ENCODE results near the gene PITX2.
"Not testable (repeated sequence)": the region's sequence is repeated elsewhere in the genome, so short reads cannot be mapped to it uniquely, and the experiment has no call there.

Gene PITX2

DNA sequence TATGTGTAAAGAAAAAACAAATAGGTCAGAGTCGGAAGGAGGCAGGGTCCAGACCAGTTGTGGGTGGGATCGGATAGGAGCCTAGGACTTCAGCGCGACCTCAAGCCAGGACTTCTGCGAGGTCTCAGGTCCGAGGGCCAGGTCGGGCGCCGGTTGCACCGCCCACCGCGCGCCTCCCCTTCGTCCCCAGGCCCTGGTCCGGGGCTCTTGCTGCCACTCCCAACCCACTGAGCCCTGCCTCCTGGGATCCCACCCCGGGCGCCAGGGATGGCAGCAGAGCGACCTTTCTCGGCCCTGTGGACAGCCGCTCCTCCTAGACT is 12.3 kb downstream of the PITX2 start:
- no peak for DNase-seq

DNA sequence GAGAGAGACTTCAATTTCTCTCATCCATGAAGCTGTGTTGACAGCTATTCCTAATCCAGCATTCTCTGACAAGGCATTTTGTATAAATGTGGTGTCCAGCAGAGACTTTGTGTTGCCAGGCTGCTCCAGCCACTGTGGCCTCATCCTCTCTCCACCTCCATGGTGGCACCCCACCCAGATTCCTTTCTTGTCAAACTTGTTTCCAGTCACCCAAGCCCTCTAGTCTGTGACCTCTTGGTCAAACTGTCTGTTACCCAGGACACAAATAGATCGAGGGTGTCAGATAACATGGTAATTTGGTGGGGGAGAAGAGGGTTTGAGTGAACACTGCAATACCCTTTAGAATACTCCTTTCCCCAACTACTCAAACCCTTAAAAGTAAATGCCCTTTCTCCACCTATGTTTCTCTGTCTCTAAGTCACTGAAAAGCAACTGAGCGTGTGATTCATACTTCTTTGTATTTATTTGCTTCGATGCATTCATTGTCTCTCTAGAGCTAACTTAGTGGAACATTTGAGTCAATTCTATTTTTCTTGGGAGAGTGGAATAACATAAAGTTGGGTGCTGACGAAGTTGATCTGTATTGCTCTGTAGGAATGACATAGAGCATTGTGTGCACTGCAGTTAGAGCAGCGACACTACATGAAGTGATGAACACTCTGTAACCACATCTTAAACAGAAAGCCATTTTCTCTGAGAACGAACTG is 13.7 kb downstream of the PITX2 start:
- no peak for DNase-seq

DNA sequence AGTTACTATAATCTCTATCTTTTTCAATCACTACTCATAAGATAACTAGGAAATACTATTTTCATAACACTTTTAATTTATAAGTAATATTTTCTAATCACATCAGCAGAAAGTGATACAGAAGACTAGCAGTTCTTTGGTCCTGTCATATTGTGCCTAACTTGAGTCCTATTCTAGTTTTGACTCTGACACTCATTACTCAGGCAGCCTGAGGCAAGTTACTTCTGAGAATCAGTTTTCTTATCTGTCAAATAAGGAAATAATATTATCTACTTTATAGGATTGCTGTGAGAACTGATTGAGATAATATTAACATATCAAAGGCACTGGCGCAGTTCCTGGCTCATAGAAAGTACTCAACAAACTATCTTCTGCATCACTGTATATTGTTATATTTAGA is 17.8 kb downstream of the PITX2 start:
- no peak for DNase-seq

DNA sequence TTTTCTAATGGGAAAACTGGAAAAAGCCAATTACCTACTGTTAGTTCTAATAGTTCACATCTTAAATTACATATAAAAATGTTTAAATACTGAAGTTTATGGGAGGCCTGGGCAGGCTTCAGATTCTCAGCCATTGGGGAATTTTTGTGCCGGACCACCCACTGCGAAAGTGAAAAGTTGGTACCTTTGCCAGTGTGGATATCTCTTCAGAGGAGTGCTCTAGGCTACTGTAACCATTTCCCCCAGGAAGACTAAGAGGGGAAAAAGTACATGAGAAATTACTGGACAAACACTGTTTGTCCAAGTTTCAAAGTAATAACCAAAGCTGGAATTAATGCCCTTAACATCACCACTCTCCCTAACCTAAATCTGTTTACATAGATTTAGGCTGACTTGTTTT is 20.8 kb downstream of the PITX2 start:
- DNase-seq = no peak

DNA sequence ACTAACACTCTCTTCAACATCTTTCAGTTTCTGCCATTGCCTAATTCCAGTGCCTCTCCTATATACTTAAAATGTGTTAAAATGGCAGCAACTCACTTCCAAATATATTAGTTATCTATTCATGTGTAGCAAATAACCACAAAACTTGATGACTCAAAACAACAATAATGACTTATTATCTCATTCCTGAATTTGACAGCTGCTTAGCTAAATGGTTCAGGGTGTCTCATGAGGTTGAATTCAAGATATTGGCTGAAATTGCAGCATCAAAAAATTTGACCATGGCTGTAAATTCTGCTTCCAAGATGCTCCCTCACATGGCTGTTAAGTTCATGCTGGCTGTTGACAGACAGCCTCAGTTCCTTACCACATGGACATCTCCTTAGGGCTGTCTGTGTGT is 25.3 kb downstream of the PITX2 start:
- DNase-seq = no peak

DNA sequence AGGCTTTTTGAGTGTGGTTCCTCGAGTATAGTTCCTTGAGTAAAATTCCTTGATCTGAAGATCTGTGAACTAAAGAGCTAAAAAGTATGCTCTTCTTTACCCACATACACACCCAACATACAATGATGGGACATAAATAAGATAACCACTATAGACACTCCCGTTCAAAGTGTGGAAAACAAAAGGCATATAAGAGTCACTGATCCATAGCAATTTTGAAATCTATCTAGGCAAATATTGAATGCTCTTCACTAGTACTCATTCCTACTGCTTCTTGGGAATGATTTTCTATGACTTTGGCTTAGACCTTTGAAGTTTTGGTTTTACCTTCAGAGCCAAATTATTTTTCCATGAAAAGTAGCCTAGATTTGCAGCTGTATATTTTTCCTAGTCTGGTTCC is 26.4 kb downstream of the PITX2 start:
- no peak for DNase-seq

DNA sequence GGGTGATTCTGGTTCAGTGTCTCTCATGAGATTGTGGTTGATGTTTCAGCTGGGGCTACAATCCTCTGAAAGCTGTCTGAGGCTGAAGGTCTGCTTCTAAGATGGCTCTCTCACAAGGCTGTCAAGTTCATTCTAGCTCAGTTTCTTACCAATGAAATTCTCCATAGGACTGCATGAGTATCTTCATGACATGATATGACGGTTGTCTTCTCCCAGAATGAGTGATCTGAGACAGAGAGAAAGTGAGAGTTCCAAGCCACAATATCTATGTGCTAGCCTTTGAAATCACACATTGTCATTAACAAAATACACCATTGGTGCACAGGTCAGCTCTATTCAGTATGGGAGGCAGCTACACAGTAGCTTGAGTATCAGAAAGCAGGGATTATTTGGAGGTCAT is 27.3 kb downstream of the PITX2 start:
- no peak for DNase-seq

DNA sequence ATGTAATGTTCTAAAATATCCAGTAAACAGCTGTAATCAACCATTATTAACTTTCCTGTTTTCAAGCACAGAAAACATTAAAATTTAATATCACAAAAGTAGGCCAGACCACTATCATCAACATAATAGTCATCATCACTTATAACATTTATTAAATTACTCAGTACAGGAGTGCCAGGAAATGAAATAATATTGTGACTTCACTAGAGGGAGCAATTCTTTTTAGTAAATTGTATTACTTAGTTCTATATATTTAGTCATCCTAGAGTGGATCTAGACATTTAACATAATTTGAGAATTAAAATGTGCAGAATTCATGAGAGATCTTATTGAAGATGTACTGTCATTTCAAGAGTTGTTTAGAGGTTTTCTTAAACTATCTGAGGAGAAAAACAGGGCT is 33.6 kb downstream of the PITX2 start:
- no peak for DNase-seq

DNA sequence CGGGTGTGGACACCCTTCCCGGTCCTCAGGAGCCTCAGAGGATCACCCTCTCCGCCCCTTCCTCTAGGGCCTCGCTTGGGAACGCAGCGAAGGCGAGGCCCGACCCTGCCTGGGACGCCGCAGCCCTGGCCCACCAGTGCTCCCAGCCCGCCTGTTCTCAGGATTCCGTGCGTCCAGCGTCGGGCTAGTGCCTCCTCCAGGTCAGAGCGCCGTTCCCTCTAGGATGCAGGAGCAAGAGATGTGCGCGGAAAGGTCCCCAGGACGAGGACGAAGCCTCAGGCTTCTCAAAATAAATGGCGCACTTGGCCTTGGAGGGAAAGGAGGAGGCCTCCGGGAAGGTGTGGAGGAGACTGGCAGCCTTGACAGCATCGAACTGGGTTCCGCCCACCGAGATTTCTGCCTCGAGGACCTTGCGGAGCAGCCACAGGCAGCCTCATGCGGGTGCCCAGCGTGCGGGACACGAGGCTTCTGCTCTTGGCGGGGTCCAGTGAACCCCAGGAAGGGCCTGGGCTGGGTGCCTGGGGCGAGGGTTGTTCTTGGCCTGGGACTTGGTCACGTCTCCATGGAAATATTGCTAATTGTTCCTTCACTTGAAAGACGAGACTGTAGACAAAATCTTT is 35.1 kb downstream of the PITX2 start:
- no peak for DNase-seq

DNA sequence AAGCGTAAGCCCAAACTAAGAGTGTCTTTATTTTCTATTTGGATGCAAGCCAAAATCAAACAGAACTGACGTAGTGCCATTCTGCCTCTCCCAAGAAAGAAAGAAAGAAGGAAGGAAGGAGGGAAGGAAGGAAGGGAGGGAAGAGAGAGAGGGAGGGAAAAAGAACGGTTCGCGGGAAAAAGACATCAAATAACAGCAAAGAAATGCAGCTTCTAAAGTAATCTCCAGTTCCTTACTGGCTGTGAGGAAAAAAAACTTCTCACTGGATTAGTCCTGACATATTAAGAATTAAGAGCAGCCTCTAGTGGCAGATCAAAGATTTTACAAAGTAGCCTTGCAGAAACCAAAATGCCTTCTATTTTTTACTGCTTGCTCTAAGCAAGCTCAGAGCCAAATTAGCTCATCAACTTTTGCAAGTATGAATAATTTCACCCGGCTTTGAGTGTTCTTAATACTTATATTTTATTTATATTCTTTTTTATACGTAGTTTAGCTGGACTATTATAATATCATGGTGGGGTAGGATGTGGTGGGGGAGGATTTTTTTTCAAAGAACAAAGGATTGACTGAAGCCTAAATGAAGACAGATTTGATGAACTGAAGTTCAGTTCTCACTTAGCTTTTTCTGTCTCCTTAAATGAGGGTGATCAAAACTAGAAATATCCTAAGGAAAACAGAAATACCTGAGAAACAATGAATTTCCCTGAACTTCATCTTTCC is 36.6 kb downstream of the PITX2 start:
- DNase-seq = no peak

DNA sequence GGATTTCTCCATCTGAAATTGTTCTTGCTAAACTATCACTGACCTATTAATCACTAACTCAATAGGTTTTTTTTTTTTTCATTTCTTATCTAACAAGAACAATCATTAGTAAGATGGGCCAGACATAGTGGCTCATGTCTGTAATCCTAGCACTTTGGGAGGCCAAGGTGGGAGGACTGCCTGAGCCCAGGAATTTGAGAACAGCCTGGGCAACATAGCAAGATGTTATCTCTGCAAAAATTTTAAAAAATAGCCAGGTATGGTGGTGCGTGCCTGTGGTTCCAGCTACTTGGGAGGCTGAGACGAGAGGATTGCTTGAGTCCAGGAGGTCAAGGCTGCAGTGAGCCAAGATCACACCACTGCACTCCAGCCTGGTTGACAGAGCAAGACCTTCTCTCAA is 46.2 kb downstream of the PITX2 start:
- DNase-seq = not testable (repeated sequence)

Data from activated T-cell treated with anti-CD3 and anti-CD28 coated beads, Interleukin-2, amount 50 U/mL, for 1 hour (primary cell).